ENCODE results near the gene FANCL.
"Not testable (repeated sequence)": the region's sequence is repeated elsewhere in the genome, so short reads cannot be mapped to it uniquely, and the experiment has no call there.

GRCh38 chr2:58187022-58187421 lies 54.1 kb downstream of the FANCL start:
- TF ChIP-seq CTCF, POLR2A (IDR thresholded peaks at IDR 0.05): not testable (repeated sequence)

Data from heart left ventricle (tissue), 13 donors.